GM21528 (cell line): ENCODE data around the gene CAPN10.
A peak's percentile ranks its signal among the peaks of the same experiment; 100 is the strongest.
"Not testable (repeated sequence)": the region's sequence is repeated elsewhere in the genome, so short reads cannot be mapped to it uniquely, and the experiment has no call there.

Experiments
- ATAC-seq: cut with Tn5 transposase; IDR thresholded peaks from one replicate; pipeline ENCODE4 v1.9.1; 2021; ENCODE audit warnings: mild to moderate bottlenecking, moderate library complexity; ENCODE audit not compliant: unreplicated experiment, low FRiP score

CAPN10 gene, protein sequence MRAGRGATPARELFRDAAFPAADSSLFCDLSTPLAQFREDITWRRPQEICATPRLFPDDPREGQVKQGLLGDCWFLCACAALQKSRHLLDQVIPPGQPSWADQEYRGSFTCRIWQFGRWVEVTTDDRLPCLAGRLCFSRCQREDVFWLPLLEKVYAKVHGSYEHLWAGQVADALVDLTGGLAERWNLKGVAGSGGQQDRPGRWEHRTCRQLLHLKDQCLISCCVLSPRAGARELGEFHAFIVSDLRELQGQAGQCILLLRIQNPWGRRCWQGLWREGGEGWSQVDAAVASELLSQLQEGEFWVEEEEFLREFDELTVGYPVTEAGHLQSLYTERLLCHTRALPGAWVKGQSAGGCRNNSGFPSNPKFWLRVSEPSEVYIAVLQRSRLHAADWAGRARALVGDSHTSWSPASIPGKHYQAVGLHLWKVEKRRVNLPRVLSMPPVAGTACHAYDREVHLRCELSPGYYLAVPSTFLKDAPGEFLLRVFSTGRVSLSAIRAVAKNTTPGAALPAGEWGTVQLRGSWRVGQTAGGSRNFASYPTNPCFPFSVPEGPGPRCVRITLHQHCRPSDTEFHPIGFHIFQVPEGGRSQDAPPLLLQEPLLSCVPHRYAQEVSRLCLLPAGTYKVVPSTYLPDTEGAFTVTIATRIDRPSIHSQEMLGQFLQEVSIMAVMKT

DNA sequence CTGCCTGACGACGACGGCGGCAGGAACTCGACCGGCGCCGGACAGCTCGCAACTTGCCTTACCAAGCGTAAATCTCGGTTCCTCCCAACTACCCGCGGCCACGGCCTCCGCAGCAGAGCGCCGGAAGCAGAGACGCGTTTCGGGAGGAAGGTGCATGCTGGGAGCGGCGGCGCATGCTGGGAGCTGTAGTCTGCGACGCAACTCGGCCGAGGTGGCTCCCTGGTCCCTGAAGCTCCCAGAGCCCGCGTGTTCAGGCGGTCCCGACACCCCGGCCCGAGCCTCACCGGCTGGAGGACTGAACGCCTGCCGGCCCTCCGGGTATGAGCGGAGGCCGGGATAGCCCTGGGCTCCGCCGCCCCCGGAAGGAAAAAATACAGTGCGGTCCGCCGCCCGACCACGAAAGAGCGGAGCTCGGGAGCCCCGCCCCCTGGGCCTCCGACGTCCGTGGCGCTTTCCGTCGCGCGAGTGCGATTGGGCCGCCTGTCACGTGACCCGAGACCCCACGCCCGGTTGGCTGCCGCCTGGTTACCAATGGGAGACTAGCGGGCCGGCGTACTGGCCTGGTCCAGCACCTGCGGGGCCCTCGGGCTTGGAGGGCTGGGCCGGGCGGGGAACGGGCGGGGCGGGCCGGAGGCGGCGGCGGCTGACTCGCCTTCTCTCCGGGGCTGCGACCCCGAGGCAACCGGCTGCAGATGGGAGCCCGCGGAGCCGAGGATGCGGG lies at the start of gene CAPN10:
Gene CAPN10 (plus strand): TSS at position 537 of the 721 bp plus-strand sequence. CDS start 178 bp downstream, at position 715.
- ATAC-seq, result peak; percentile 61

DNA sequence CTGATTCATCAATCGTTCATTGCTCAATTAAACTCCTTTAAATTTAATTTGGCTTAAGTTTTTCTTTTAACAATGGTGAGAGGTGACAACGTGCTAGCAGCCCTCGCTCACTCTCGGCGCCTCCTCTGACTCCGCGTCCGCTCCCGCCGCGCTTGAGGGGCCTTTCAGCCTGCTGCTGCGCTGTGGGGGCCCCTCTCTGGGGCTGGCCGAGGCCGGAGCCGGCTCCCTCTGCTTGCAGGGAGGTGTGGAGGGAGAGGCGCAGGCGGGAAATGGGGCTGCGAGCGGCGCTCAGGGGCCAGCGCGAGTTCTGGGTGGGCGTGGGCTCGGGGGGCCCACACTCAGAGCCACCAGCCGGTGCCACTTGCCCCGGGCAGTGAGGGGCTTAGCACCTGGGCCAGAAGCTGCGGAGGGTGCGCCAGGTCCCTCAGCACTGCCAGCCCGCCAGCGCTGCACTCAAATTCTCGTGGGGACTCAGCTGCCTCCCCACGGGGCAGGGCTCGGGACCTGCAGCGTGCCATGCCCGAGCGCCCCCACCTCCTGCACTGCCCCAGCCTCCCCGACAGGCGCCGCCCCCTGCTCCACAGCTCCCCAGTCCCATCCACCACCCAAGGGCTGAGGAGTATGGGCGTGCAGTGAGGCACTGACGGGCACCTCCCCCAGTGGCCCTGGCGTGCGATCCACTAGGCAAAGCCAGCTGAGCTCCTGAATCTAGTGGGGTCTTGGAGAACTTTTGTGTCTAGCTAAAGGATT lies 48.3 kb upstream of the CAPN10 start:
- no peak for ATAC-seq

DNA sequence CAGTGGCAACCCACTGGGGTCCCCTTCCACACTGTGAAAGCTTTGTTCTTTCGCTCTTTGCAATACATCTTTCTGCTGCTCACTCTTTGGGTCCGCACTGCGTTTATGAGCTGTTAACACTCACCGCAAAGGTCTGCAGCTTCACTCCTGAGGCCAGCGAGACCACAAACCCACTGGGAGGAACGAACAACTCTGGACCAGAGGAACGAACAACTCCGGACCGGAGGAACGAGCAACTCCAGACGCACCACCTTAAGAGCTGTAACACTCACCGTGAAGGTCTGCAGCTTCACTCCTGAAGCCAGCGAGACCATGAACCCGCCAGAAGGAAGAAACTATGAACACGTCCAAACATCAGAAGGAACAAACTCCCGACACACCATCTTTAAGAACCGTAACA lies 47.4 kb upstream of the CAPN10 start:
- ATAC-seq, result not testable (repeated sequence)

DNA sequence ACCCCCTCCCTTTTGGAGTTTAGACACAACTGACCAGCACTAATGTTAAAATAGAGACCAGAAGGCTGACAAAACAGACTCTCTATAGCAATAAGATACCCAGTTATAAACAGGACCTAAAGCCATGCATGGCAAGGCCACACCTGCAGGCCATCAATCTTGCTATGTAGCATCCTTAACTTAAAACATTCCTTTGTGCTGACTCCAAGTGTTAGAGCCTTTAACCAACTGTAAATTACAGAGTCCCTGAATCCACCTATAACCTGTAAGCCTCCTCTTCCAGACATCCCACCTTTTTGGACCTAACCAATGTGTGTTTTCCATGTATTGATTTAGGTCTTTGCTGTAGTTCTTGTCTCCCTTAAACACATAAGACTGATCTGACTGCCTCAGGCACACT lies 46.6 kb upstream of the CAPN10 start:
- no peak for ATAC-seq

DNA sequence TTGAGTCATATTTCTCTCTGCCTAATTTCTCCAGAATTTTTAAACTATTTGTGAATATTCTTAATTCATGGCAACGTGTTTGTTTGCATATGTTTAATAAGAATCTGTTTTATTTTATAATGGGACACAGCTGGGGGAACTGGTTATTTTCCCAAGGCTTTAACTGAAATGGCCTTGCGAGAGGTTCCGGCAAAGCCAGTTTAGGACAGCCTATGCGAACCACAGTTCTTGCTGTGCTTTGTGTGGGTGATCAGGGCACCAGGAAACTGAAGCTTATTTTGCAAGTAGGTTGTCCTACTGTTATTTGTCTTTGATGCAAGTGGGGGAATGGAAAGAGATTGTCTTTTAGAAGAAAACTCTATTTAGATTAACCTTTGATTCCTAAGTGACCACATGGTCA lies 35.2 kb upstream of the CAPN10 start:
- ATAC-seq, result no peak

DNA sequence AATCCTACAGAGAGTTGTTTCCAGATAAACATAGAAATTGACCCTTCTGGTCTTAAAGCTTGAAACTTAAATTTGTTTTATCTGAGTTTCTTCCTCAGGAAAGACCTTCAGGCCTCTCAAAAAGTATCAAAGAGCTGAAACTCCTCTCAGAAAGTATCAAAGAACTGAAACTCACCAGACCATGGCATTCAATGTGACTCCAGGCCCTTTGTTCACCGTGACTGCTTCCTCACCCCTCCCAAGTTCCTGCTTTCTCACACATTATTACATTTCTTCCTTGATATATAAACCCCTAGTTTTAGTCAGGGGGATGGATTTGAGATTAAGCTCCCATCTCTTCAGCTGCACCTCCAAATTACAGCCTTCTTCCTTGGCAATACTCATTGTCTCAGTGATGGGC lies 34.7 kb upstream of the CAPN10 start:
- ATAC-seq, result no peak

DNA sequence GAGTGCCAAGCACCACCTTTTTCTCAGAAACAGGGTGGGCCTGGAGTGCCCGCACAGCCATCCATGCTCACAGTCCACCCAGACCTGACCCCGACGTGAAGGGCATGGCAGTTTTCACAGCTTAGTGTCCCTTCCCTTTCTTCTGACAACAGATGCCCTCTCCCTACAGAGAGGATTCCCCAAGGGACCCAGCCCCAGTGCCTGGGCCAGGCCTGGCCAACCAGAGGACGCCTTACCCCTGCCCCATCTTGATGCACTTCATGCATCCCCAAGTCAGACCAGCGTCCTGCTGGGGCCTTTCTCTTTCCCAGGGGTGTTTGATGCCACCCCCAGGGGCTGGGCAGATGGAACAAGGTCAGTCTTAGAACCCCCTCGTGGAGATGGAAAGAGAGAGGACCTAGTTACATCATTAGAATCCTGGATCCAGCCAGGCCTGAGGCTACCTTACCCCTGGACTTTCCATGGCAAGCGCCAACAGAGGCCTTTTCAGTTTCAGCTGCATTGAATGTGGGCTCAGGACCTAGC lies 32.5 kb upstream of the CAPN10 start:
- no peak for ATAC-seq

DNA sequence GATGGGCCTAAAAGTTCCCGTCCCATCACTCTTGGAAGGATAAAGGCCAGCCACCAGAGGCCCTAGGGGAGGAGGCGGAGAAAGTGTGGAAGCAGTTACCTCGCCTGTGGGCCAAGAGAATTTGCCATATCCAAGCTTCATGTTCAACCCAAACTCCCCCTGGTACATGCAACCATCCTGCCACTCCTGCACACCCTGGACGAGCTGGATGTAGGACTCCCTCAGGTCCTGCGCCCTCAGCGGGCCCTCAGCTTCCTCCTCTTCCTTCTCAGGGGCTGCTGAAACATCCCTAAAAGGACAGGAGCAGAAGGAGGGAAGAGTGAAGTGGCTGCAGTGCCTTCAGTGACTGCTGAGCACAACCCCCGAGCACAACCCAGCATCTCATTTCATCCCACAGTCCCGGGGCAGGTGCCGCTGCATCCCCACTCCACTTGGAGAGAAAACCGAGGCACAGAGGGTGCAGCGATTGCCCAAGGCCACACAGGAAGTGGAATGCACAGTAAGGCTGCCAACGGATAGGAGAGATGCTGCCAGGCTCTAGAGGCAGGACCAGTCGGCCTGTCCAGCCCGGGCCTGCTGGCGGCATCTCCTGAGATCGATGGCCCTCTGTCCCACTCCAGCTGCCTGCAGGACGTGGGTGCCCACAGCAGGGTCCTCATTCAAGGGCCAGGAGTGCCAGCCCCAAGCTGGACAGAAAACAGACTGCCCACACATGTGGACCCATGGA lies 31.6 kb upstream of the CAPN10 start:
- no peak for ATAC-seq

DNA sequence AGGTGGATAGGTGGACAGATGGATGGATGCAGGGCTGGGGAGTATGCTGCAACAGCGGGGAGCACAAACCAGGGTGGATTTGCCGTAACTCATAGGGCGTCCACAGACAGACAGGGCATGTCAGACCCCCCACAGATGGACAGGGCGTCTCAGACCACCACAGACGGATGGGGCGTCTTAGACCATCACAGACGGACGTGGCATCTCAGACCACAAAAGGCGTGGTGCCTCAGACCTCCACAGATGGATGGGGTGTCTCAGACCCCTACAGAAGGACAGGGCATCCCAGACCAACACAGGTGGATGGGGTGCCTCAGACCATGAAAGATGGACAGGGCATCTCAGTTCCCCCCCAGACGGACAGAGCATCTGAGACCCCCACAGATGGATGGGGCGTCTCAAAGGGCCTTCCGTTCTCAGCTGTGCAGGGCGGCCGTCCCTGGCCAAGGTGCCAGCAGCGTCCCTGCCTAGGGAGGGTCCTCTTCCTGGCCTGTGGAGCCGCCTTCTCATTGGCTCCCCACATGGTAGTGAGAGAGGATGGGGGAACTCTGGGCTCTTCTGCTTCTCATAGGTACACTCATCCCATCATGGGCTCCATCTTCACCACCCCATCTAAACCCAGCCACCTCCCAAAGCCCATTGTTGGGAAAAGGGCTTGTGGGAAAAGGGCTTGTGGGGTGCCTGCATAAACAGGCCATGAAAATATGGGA lies 30.8 kb upstream of the CAPN10 start:
- ATAC-seq, result no peak

DNA sequence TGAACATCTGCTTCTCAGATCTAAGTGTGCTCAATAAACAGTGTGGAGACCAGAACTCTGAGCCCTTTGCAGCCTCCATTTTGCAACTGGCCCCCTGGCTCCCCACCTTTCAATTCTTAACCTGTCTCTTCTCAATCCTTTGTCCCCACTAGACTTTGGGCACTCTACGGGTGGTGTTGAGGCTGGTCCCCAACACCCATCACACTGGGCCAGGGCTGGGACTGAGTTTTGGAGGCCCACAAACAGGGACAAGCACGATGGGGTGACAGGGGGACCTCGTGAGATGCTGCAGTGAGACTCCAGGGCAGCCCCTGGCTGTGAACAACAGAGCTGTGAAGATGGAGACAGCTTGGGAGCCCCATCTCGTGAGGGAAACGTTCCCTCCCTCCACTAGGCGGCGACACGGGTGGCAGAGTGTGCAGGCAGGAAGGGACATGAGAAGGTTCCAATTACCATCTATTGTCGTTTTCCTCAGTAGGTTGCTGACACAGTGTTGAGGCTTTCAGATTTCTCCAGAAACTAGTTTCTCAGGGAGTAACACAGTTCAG lies 29.9 kb upstream of the CAPN10 start:
- ATAC-seq, result no peak

DNA sequence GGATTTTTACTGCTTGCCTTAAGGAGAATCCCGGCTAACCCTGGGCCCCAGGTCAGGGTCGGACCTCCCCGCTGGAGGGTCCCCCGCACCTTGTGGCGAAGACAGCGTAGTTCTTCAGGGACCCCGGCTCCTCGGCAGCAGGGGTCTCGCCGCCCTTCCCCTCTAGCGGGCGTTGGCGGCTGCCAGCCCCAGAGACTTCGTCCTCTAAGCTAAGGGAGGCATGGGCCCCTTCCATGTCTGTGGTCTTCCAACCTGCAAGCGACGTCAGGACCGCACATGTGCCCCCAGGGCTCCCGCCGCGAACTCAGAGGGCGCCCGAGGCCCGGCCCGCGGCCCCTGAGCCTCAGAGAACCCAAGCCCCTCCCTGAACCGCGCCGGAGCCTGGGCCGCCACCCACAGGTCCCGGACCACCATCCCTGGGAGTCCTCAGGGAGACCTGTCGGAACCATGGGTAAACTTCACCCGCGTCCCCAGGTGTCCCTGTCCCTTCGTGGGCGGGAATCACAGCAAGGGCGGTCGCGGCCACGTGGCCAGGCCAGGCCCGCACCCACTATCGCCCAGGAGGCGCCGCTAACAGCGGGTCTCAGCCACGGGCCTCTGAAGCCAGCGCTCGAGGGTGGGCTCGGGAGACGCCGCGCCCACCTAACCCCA lies 29.3 kb upstream of the CAPN10 start:
- ATAC-seq, result no peak

DNA sequence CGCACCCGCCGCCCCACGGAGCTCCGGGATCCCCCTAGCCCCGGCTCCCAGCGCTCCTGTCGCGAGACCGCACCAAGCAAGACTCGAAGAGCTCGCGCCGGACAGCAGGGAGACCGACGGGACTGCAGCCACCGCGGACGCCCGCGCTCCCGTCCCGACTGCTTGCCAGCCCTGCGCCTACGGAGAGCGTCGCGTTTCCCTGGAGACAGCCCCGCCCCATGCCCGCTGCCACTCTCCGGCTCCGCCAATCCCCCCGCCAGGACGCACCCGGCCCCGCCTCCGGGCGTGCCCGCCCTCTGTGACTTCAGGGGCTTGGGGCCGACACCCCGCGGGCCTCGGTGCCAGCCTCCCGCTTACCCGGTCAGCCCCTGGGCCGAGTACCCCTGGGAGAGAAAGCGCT lies 28.7 kb upstream of the CAPN10 start, which contains the start of gene ANKMY1:
Gene ANKMY1 (minus strand): TSS at position 181 of the 400 bp plus-strand sequence. CDS start 653 bp downstream, outside the sequence.
- ATAC-seq, result no peak

DNA sequence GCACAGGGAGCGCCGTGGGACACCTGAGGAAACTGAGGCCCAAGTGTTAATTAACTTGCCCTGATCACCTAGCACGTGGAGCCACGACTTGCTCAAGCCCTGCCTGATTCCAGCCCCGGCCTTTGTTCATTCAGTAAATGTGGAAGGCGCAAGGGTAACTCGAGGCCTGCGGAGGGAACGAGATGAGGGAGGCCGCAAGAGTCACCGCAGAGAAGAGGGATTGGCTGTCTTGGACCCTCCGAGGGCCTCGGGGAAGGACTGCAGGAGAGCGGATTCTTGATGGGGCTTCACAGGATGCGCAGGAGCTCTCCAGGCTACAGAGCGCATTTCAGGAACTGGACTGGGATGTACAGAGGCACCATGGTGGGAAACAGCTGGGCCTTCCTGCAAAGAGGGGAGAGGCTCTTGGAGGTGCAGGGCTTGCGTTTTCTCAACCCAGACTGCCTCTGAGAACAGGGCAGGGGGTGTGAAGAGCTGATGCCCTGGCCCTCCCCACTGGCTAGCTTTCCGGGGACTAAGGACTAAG lies 28.2 kb upstream of the CAPN10 start:
- no peak for ATAC-seq

DNA sequence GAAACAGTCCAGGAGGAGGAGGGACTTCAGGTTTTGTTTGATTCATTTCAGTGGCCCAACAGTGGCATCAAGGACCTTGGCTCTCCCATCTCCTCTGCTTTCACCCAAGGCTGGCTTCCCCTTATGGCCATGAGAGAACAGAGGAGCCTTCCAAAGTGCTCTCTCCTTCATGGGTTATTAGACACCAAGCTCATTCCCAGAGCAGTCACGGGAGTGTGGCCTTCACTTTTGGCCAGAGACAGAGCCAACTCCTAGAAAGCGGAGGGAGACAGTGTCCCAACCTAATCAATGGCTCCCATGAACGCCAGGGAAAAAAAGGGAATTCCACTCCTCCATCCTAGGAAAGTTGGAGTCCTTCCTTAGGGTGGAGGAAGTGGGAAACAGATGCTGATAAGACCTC lies 27.2 kb upstream of the CAPN10 start:
- no peak for ATAC-seq

DNA sequence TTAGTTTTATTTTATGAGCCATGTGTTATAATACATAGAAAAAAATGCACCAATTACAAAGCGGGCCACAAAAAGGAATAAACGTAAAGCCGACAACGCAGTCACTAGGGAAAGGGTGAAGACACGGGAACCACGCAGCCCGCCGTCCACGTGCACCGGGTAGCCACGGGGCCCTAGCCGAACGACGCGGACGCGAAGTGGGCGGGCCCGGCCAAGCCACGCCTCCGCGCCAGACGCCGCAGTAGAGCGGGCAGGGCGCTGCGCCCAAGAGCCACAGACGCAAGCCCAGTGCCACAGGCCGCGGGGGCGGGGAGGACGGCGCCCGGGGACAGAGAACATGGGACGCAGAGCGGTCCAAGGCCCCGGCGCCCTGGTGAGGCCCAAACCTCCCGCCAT lies 26.5 kb upstream of the CAPN10 start, which contains the start of gene DUSP28:
Gene DUSP28 (plus strand): TSS at position 274 of the 396 bp plus-strand sequence. CDS start 328 bp downstream, outside the sequence.
- ATAC-seq, result peak; percentile 62

DNA sequence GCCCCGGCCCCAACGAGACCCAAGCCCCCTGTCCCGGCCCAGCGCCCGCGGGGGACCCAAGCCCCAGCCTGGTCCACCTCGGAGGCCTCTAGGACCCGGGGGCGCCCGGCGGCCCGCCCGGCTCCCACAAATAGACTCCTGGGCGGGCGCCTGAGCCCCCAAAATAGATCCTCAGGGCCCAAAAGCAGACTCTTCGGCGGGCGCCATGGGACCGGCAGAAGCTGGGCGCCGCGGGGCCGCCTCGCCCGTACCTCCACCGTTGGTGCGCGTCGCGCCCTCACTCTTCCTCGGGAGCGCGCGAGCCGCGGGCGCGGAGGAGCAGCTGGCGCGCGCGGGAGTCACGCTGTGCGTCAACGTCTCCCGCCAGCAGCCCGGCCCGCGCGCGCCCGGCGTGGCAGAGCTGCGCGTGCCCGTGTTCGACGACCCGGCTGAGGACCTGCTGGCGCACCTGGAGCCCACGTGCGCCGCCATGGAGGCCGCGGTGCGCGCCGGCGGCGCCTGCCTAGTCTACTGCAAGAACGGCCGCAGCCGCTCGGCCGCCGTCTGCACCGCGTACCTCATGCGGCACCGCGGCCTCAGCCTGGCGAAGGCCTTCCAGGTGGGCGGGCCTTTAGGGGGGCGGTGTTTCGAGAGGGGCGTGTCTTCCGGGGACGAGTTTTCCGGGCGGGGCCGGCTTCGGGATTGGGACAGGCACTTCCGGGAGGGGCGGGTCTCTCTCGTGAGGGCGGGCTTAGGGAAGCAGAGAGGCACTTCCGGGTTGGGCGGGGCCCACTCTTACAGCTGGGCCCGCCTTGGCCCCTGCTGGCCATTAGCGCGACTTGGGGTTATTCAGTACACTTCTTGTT lies 25.8 kb upstream of the CAPN10 start:
- ATAC-seq, result peak; percentile 63
